ENCODE measurements around the gene GDA.
A peak's percentile ranks its signal among the peaks of the same experiment; 100 is the strongest.

The GDA gene

DNA sequence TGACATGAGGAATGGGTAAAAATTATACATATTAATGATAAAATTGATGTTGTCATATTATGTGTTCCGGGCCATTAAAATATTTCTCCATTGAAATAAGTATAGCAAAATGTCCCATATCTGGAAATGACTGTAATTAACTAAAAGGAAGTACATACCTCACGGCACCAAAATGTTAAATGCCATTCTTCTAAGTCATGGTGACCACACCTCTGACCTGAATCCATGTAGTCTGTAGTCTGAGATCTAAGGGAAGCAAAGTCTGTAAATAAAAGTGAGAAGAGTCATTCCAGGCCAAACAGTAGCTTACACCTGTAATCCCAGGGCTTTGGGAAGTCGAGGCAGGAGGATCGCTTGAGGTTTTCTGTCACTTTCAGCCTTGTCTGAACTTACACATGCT lies 8.7 kb upstream of the GDA start:
- ATAC-seq (ENCODE audit: low read depth) (peak; percentile 91), DNase-seq (ENCODE audit: low spot score) (no peak)
- Histone ChIP-seq H3K4me3 (ENCODE audit: severe bottlenecking) (no peak overlapping the region), H3K9me3 (ENCODE audit: severe bottlenecking) (no peaks in the 10 kb centered on the region), H3K36me3 (ENCODE audit: low read depth) (no peaks in the 10 kb centered on the region), H3K4me1 (ENCODE audit: insufficient read depth, poor library complexity, severe bottlenecking) (peaks cover 24% of the 10 kb centered on the region), H3K27me3 (ENCODE audit: insufficient read depth, poor library complexity, severe bottlenecking) (no peaks in the 10 kb centered on the region), H3K27ac (ENCODE audit: poor library complexity, severe bottlenecking) (peak overlapping the region; percentile 62)
- no peak for TF ChIP-seq CTCF (IDR thresholded peaks at IDR 0.05; ENCODE audit: poor library complexity, severe bottlenecking)

DNA sequence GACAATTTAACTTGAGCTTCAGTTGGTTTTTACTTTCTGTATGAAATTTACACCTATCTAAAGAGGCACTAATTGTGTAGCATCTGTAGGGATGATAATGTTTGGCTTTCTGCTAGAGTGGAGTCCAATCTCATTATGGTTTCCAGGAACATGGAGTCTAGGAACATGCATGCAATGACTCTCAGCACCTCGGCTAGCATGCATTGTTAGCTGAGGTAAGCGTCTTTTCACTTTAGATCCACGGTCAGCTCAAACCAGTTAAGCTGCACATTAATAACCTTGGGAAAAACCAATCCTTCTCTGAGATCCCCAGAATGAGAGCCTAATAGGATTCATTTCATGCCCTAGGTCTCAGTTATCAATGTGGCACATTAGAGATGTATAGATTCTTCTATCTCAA lies 7.8 kb upstream of the GDA start:
- Histone ChIP-seq H3K4me1 (ENCODE audit: insufficient read depth, poor library complexity, severe bottlenecking) (peaks cover 24% of the 10 kb centered on the region), H3K27me3 (ENCODE audit: insufficient read depth, poor library complexity, severe bottlenecking) (no peaks in the 10 kb centered on the region), H3K4me3 (ENCODE audit: severe bottlenecking) (no peak overlapping the region), H3K27ac (ENCODE audit: poor library complexity, severe bottlenecking) (no peak overlapping the region), H3K9me3 (ENCODE audit: severe bottlenecking) (no peaks in the 10 kb centered on the region), H3K36me3 (ENCODE audit: low read depth) (no peaks in the 10 kb centered on the region)
- no peak for DNase-seq (ENCODE audit: low spot score)
- ATAC-seq (ENCODE audit: low read depth), result no peak
- TF ChIP-seq CTCF (IDR thresholded peaks at IDR 0.05; ENCODE audit: poor library complexity, severe bottlenecking), result no peak

- H3K9me3 ChIP-seq (ENCODE audit: severe bottlenecking), result no peaks in the 10 kb centered on the region
- TF ChIP-seq CTCF (IDR thresholded peaks at IDR 0.05; ENCODE audit: poor library complexity, severe bottlenecking), result no peak
- H3K36me3 ChIP-seq (ENCODE audit: low read depth), result no peaks in the 10 kb centered on the region
- H3K27ac ChIP-seq (ENCODE audit: poor library complexity, severe bottlenecking), result no peak overlapping the region
- ATAC-seq (ENCODE audit: low read depth) (no peak), DNase-seq (ENCODE audit: low spot score) (no peak)
- no peak overlapping the region for H3K4me3 ChIP-seq (ENCODE audit: severe bottlenecking)
- peaks cover 14% of the 10 kb centered on the region for H3K4me1 ChIP-seq (ENCODE audit: insufficient read depth, poor library complexity, severe bottlenecking)
- no peaks in the 10 kb centered on the region for H3K27me3 ChIP-seq (ENCODE audit: insufficient read depth, poor library complexity, severe bottlenecking)
Observed at GRCh38 chr9:72144756-72145492, 4.3 kb upstream of the GDA start.

- Histone ChIP-seq H3K4me1 (ENCODE audit: insufficient read depth, poor library complexity, severe bottlenecking) (peaks cover 4% of the 10 kb centered on the region), H3K9me3 (ENCODE audit: severe bottlenecking) (no peaks in the 10 kb centered on the region), H3K27me3 (ENCODE audit: insufficient read depth, poor library complexity, severe bottlenecking) (no peaks in the 10 kb centered on the region), H3K4me3 (ENCODE audit: severe bottlenecking) (no peak overlapping the region), H3K27ac (ENCODE audit: poor library complexity, severe bottlenecking) (no peak overlapping the region), H3K36me3 (ENCODE audit: low read depth) (no peaks in the 10 kb centered on the region)
- no peak for TF ChIP-seq CTCF (IDR thresholded peaks at IDR 0.05; ENCODE audit: poor library complexity, severe bottlenecking)
- no peak for ATAC-seq (ENCODE audit: low read depth)
- no peak for DNase-seq (ENCODE audit: low spot score)
Observed at GRCh38 chr9:72145733-72146505, 3.3 kb upstream of the GDA start.

- DNase-seq (ENCODE audit: low spot score), result no peak
- TF ChIP-seq CTCF (IDR thresholded peaks at IDR 0.05; ENCODE audit: poor library complexity, severe bottlenecking), result no peak
- Histone ChIP-seq H3K27me3 (ENCODE audit: insufficient read depth, poor library complexity, severe bottlenecking) (no peaks in the 10 kb centered on the region), H3K4me1 (ENCODE audit: insufficient read depth, poor library complexity, severe bottlenecking) (no peaks in the 10 kb centered on the region), H3K36me3 (ENCODE audit: low read depth) (no peaks in the 10 kb centered on the region), H3K27ac (ENCODE audit: poor library complexity, severe bottlenecking) (no peak overlapping the region), H3K4me3 (ENCODE audit: severe bottlenecking) (no peak overlapping the region), H3K9me3 (ENCODE audit: severe bottlenecking) (no peaks in the 10 kb centered on the region)
- no peak for ATAC-seq (ENCODE audit: low read depth)
Observed at GRCh38 chr9:72147676-72148075, 1.6 kb upstream of the GDA start.

Measured in RWPE2 (cell line).